HepG2 (cell line): ENCODE data around the gene MAPK1. TPM values are rescaled to one million over a fixed set of nuclear protein-coding genes. Genes with fewer than 3 reads are reported as not detected.

Source experiments
- CENPT ChIP-seq: sonication (generic); formaldehyde crosslinking; IDR thresholded peaks from 2 replicates; pipeline ENCODE4 v1.8.0; 2022; ENCODE audit warnings: low read depth, mild to moderate bottlenecking, moderate library complexity, missing genetic modification reagents
- DRAP1 ChIP-seq: IDR thresholded peaks from 2 replicates; pipeline ENCODE4 v1.6.1; 2016; ENCODE audit warnings: missing genetic modification reagents, missing compliant biosample characterization
- FOXA3 ChIP-seq: IDR thresholded peaks from 2 replicates; pipeline ENCODE4 v1.6.1; 2016; ENCODE audit warnings: missing genetic modification reagents, missing compliant biosample characterization
- FOXC1 ChIP-seq: sonication (generic); formaldehyde crosslinking; IDR thresholded peaks from 2 replicates; pipeline ENCODE4 v1.8.0; 2022; ENCODE audit warnings: mild to moderate bottlenecking, missing genetic modification reagents, borderline replicate concordance
- GLMP ChIP-seq: sonication (generic); formaldehyde crosslinking; IDR thresholded peaks from 2 replicates; pipeline ENCODE4 v1.9.0; 2021; ENCODE audit warnings: missing genetic modification reagents, mild to moderate bottlenecking, borderline replicate concordance
- HIVEP1 ChIP-seq: sonication (generic); formaldehyde crosslinking; IDR thresholded peaks from 2 replicates; pipeline ENCODE4 v1.4.0; 2020; ENCODE audit warnings: mild to moderate bottlenecking, missing genetic modification reagents
- ISX ChIP-seq: sonication (generic); formaldehyde crosslinking; conservative IDR thresholded peaks from 2 replicates; pipeline ENCODE4 v1.5.0; 2020; ENCODE audit warnings: missing genetic modification reagents
- MTA3 ChIP-seq: sonication (generic); formaldehyde crosslinking; IDR thresholded peaks from 2 replicates; pipeline ENCODE4 v1.4.0; 2020; ENCODE audit warnings: missing genetic modification reagents
- NFE2L2 ChIP-seq: fragments of 150-350 bp; IDR thresholded peaks from 2 replicates; pipeline ENCODE4 v1.6.1; 2014; ENCODE audit warnings: low read length
- NFIC ChIP-seq: IDR thresholded peaks from 2 replicates; pipeline ENCODE4 v1.6.1; 2012; ENCODE audit warnings: mild to moderate bottlenecking, low read length, inconsistent platforms
- TBP ChIP-seq: sonication (generic); formaldehyde crosslinking; IDR thresholded peaks from 2 replicates; pipeline ENCODE4 v1.5.0; 2020; ENCODE audit warnings: missing genetic modification reagents
- TCF7 ChIP-seq: sonication (generic); IDR thresholded peaks from 2 replicates; pipeline ENCODE4 v1.6.1; 2016; ENCODE audit warnings: antibody characterized with exemption, low read depth
- THAP11 ChIP-seq: IDR thresholded peaks from 2 replicates; pipeline ENCODE4 v1.6.1; 2016; ENCODE audit warnings: missing biosample characterization, missing genetic modification reagents
- YY1 ChIP-seq: IDR thresholded peaks from 2 replicates; pipeline ENCODE4 v1.6.1; 2011; ENCODE audit warnings: low read length, low read depth, moderate library complexity, mild to moderate bottlenecking; ENCODE audit not compliant: insufficient read depth, insufficient replicate concordance
- ZMYM3 ChIP-seq: sonication (generic); formaldehyde crosslinking; IDR thresholded peaks from 2 replicates; pipeline ENCODE4 v1.5.1; 2020; ENCODE audit warnings: mild to moderate bottlenecking, missing genetic modification reagents
- ZNF17 ChIP-seq: sonication (generic); formaldehyde crosslinking; IDR thresholded peaks from 2 replicates; pipeline ENCODE4 v1.5.0; 2020; ENCODE audit warnings: mild to moderate bottlenecking, missing genetic modification reagents
- ZNF333 ChIP-seq: sonication (generic); formaldehyde crosslinking; IDR thresholded peaks from 2 replicates; pipeline ENCODE4 v1.4.0; 2020; ENCODE audit warnings: mild to moderate bottlenecking, missing genetic modification reagents, borderline replicate concordance
- ZNF354B ChIP-seq: sonication (generic); formaldehyde crosslinking; IDR thresholded peaks from 2 replicates; pipeline ENCODE4 v1.8.0; 2022; ENCODE audit warnings: mild to moderate bottlenecking, missing genetic modification reagents
- ZNF687 ChIP-seq: sonication (generic); formaldehyde crosslinking; IDR thresholded peaks from 2 replicates; pipeline ENCODE4 v1.5.1; 2020; ENCODE audit warnings: mild to moderate bottlenecking, missing genetic modification reagents, moderate library complexity
- ZNF788 ChIP-seq: sonication (generic); formaldehyde crosslinking; IDR thresholded peaks from 2 replicates; pipeline ENCODE4 v1.5.0; 2020; ENCODE audit warnings: mild to moderate bottlenecking, missing genetic modification reagents, borderline replicate concordance
- ZXDC ChIP-seq: sonication (generic); formaldehyde crosslinking; IDR thresholded peaks from 2 replicates; pipeline ENCODE4 v1.5.0; 2020; ENCODE audit warnings: mild to moderate bottlenecking, missing genetic modification reagents
- polyA plus RNA-seq, 8 experiments: library from polyadenylated mRNA; depleted of rRNA in 3 of 8; stranded (reverse) in 7 of 8; unstranded in 1 of 8; fragments of >200 nt; fragmentation: Illumina TruSeq in 4 of 8; extraction: Trizol in 4 of 8; gene quantifications; 2 replicates each; pipeline versions ENCODE4 v1.2.1 to v1.2.3, GENCODE V29; 2011 to 2016; ENCODE audit warnings: low read depth in 4 of 8, missing spikeins in 1 of 8, mixed read lengths in 1 of 8; ENCODE audit not compliant: insufficient read depth in 1 of 8
- total RNA-seq, 5 experiments: library from RNA; depleted of rRNA; stranded (reverse); fragments of >200 nt; fragmentation: Illumina TruSeq; extraction: Trizol; gene quantifications; 2 replicates each; pipeline ENCODE4 v1.2.3, GENCODE V29; 2016; ENCODE audit warnings: low read depth in 1 of 5

Gene MAPK1
- total and polyA plus RNA-seq, 2 of the 13 experiments (the other 11 are each of a cell fraction or from before 2014, with no cell fraction given), result 107 to 114 TPM

GRCh38 chr22:21867528-21868266, at the start of gene MAPK1 (continued):
- TF ChIP-seq ZNF687 (CRISPR knock-in tag) (peak; percentile 96), ZNF17 (CRISPR knock-in tag) (no peak), TCF7 (no peak), GLMP (CRISPR knock-in tag) (no peak), ZNF788 (peak; percentile 90; the same call in 1 of the 2 replicates), NFIC (no peak), TBP (CRISPR knock-in tag) (no peak), DRAP1 (CRISPR knock-in tag) (peak; percentile 79; the same call in 1 of the 2 replicates), ZNF333 (CRISPR knock-in tag) (peak; percentile 45; the same call in 1 of the 2 replicates), MTA3 (CRISPR knock-in tag) (no peak), HIVEP1 (CRISPR knock-in tag) (no peak), THAP11 (CRISPR knock-in tag) (peak; percentile 75), FOXA3 (CRISPR knock-in tag) (peak; percentile 52), YY1 (peak; percentile 83), ISX (CRISPR knock-in tag) (no peak), ZMYM3 (CRISPR knock-in tag) (peak; percentile 46; the same call in 1 of the 2 replicates), FOXC1 (peak; percentile 90; the same call in 1 of the 2 replicates), NFE2L2 (no peak), ZNF354B (CRISPR knock-in tag) (no peak), CENPT (CRISPR knock-in tag) (peak; percentile 16; the same call in 1 of the 2 replicates), ZXDC (CRISPR knock-in tag) (no peak)
